CD4-positive, alpha-beta T cell treated with Interleukin-6 for 4 hours (primary cell): ENCODE measurements around the gene NR3C2.
"Not testable (repeated sequence)": the region's sequence is repeated elsewhere in the genome, so short reads cannot be mapped to it uniquely, and the experiment has no call there.

Experiments used
- DNase-seq: peaks from one replicate; pipeline ENCODE4 v3.0.0-alpha.2; 2020; ENCODE audit warnings: mixed read lengths

NR3C2 gene

DNA sequence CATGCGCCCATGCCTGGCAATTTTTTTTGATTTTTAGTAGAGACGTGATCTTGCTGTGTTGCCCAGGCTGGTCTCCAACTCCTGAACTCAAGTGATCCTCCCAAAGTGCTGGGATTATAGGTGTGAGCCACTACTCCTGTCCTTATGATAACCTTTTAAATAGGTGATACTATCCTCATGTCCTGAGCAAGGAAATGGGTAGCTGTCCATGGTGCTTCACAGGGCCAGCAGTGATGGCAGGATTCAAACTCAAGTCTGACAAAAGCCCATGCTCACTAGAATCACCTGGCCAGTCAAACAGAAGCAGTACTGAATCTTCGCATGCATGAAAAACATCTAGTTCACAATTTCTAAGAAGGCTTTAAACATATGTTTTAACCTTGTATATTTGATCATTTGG is 235.1 kb downstream of the NR3C2 start:
- no peak for DNase-seq

DNA sequence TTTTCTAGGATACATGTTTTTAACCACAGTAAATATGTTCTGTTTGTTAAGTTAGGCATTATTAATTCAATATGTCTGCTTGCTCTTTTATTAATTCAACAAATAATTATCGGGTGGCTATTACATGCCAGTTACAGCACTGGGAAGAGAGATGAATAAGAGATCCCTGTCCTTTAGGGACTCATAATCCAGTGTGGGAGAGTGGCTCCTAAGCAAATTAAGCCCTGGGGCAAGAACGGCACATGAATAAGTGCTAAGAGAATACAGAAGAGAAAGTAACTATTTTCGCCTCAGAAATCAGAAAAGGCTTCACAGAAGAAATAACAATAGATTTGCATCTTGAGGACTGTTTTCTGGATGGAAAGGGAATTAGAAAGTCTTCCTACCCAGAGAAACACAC is 236.7 kb downstream of the NR3C2 start:
- no peak for DNase-seq

DNA sequence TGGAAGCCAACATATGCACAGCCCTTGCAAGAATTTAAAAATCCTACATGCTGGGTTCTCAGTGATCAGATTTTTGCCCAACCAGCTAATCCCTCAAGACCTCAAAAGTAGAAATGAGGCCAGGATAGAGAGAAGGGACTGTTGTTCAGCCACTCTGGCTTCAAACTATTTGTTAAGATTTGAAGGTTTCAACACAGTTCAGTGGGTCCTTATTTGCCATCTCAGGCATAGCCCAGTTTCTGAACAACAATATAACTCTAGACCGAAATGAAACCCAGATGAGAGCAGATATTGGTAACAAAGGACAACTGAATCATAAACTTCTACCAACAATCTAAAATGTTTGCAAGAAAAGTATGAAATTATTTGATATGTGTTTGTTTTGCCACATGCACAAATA is 237.3 kb downstream of the NR3C2 start:
- no peak for DNase-seq

DNA sequence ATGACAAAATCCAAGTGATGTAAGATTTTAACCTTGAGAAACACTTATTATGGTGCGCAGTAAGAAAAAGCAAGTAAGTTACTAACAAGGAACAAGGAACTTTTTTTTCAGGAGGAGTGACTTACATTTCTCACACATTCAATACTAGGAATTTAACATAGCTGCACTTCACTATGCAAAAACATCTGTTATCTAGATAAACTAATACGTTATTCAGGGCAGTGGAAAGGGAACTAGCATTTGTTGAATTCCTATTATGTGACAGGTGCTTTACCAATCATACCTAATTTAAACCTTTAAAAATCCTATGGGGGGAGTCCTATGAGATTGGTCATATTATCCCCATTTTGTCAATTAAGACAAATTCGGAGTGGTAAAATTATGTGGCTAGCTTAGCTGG is 238.0 kb downstream of the NR3C2 start:
- no peak for DNase-seq

DNA sequence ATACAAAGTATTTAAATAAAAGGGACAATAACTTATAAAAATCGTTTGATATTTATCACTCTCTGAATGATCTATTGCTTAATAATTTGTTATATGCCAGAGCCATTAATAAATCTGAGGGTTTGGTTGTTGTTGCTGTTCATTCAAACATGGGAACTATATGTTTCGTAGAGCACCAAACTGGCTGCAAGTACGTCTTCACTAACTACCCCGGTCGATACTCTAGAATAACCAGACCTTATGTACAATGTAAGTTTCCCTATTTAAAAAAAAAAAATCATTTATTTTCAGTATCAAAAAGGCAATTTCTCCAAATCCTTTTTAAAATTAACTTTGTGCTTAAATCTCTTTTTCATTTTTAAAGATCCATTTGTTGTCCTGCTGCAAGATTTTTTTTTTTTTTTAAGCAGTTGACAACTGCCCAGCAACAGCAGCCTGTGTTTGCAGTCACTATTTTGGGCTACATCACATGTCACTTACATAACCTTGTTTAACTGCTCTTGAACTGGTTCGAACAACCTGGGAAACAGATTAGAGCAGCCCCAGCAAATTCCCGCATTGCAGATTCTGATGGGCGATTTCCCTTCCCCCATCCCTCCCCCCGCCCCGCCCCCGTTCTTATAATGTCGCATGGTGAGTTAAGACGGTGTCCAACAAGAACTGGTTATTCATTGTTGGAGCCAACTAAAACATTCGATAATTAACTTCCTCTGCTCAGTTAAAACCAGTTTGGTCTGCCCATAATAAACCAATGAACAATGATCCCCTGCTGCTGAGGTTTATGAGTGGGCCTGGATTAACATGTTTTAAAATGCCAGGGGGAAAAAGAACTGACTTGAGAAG is 238.9 kb downstream of the NR3C2 start:
- no peak for DNase-seq

DNA sequence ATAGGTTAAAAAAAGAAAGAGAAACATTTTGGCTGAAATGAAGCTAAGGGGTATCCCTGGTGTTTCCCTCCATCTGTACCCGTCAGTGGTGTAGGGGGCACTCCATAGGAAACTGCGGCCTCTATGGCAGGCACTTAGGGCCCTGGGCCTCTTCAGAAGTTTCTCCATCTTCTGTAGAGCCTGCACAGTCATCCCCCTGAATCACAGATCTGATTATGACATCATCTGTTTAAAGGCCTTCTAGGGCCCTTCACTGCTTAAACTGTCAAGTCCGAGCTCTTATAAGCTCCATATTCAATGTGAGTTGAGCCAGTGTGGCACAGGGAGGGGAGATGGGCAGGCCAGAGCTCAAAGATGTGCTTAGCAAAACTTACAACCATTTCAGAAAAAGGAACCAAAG is 241.3 kb downstream of the NR3C2 start:
- DNase-seq, result no peak

DNA sequence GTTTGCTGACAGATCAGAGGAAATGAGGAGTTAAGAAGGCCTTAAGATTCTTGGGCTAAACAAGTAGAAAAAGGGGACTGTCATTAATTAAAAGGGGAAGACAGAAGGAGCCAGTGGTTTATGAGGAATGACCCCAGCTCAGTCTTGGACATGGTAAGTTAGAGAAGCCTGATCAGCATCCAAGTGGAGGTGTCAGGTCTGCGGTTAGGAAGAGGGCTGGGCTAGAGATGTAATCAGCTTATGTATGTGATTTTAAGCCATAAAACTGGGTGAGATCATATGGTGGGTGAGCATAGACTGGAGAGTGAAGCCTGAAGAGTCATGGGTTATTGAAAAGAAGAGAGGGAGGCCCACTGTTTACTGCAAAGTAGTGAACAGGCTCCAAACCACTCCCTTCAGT is 246.1 kb downstream of the NR3C2 start:
- no peak for DNase-seq

DNA sequence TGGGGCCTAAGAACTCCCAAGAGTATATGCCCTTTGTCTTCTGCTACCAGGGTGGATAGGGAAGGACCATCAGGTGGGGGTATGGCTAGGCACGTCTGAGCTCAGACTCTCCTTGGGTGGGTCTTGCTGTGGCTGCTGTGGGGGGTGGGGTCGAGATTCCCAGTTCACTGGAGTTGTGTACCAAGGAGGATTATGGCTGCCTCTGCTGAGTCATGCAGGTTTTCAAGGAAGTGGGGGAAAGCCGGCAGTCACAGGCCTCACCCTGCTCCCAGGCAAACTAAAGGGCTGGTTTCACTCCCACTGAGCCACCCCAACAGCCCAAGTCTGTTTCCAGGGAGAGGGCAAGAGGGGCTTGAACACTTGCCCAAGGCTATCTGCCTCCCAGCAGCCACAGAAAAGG is 249.7 kb downstream of the NR3C2 start:
- no peak for DNase-seq

DNA sequence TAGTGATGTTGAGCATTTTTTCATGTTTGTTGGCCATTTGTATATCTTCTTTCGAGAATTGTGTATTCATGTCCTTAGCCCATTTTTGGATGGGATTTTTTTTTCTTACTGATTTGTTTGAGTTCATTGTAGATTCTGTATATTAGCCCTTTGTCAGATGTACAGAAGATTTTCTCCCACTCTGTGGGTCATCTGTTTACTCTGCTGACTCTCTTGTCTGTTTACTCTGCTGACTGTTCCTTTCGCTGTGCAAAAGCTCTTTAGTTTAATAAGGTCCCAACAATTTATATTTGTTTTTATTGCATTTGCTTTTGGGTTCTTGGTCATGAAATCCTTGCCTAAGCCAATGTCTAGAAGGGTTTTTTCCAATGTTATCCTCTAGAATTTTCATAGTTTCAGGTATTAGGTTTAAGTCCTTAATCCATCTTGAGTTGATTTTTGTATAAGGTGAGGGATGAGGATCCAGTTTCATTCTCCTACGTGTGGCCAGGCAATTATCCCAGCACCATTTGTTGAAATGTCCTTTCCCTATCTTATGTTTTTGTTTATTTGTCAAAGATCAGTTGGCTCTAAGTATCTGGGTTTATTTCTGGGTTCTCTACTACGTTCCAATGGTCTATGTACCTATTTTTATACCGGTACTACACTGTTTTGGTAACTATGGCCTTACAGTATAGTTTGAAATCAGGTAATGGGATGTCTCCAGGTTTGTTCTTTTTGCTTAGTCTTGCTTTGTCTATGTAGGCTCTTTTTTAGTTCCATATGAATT is 254.6 kb downstream of the NR3C2 start:
- not testable (repeated sequence) for DNase-seq

DNA sequence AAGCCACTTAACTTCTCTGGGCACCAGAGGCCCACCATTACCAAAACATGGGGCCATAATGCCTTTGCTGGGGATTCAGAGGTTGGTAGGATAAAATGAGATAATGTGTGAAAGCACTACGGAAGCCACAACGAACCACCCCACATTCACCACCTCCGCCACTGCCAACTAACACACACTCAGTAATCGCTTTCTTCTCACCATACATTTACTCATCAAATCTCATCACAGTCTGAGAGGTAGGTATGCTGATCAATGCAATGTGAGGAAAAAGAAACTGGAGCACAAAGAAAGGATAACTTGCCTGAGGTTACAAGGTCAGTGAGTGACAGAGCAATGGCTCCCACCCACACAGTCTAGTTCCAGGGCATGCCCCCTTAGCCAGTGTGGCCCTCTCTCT is 257.3 kb downstream of the NR3C2 start:
- DNase-seq, result no peak

DNA sequence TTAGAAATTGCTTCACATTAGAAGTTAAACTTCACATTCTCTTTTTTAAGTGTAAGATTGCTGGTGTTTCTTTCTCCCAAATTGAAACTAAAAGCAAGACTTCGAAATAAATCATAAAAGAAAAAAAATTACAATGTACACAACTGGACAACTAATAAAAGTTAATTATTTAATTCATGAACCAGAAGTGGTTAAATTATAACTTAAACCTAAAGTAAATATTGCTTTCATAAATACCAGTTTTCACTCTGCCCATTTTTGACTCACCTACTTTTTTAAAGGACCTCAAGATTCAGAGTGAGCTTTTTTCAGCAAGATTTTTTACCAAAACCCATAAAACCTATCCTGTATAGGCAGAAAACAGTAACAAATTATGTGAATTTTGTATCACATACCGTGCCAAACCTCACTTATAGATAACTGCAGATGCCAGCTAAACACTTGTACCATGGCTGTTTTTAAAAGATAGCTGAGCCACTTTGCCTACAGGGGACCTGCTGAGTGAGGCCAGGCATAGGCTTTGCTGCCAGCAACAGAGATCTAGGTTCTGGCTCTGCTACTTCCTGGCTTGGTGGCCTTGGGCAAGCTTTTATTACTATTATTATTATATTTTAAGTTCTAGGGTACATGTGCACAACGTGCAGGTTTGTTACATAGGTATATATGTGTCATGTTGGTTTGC is 259.8 kb downstream of the NR3C2 start:
- no peak for DNase-seq

DNA sequence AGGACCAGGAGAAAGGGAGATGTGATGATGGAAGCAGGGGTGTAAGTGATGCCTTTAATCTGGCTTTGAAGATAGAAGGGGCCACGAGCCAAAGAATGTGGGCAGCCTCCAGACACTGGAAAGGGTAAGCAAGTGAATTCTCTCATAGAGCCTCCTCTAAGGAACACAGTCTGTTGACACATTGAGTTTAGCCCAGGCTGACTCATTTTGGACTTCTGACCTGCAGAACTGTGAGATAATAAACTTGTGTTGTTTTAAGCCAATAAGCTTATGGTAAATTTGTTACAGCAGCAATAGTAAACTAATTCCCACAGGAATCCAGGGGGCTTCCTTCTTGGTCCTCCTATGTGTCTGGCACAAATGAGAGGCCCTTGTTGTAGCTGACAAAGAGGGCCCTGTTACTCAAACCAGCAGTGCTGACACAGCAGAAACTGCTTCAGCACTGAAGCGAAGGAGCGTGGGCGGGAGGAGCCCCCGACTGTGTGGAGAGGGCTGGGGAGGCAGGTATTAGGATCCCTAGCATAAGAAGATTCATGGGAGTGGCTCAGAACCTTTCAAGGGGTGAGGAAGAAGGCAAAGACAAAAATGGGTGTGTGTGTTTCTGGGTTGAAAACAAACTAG is 268.7 kb downstream of the NR3C2 start:
- DNase-seq, result no peak

DNA sequence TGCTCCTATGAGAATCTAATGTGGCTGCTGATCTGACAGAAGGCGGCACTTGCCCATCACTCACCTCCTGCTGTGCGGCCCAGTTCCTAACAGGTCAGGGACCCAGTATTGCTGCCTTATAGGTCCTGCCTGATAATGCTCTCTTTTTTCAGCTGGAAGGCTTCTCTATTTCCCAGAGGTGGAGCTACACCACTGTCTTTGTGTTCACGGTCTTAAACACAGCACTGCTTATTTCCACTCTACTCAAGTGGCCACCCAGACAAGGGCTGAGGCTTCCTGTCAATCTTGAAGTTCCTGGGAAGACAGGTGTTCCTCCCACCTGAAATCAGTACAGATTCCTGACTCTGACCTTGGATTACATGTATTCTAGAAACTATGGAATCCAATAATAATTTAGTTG is 270.6 kb downstream of the NR3C2 start:
- no peak for DNase-seq

DNA sequence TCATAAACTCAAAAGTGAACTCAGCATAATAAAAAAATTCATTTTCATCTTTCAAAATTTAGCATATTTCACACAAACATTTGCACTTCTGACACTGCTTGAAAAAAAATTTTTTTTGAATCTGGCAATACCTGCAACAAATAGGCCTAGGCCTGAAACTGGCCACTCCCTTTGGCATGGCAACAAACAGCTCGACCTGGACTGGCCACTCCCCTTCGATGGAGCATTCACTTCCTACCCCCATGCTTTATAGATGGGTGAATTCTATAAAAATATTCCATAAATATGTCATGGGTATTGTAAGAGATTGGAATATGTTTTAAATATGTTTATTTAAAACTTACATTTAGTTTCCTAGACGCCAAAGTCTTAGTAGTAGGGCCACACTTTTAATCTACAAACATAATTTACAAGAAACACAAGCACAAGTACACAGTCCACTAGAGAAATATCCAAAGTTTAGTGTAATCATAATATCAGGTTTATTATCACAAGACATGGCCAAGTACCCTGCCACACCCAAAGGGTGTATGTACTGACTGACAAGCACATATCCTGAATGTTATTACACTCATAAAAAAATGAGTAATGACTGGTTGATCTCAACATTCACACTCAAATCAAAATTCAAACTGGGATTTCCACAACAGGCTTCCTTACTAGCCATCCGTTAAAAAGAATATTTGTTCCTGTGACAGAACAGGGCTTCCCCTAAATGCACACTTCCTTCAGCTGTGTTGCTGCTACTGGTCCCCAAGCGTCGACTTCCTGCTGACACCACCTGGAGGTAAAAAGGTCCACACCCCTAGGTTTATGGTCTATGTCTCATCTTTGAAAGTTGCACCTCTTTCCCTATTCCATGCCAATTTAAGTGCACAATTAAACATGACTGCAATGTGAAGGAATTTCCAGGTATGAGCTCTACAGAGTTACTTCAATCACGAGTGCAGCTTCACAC is 271.5 kb downstream of the NR3C2 start:
- peak; percentile 3 for DNase-seq

DNA sequence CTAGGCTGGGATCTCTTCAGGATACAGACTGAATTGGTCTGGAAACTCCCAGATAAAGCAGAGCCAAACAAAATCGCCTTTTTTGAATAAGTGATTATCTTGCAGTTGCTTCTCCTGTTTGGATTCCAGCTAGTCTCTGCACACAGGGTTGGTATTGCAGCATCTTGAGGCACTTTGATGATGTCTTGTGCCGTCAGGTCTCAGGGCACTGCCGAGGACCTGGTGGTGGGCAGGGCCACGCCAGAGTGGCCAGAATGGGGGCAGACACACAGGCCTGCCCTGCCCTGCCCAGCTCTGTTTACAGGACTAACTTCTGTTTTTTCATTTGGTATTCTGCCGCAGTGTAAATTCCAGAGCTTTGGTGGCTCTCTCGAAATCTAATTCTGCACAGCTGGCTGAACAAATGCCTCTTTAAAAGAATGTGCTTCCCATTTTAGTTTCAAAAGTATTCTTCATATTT is 276.1 kb downstream of the NR3C2 start:
- no peak for DNase-seq

DNA sequence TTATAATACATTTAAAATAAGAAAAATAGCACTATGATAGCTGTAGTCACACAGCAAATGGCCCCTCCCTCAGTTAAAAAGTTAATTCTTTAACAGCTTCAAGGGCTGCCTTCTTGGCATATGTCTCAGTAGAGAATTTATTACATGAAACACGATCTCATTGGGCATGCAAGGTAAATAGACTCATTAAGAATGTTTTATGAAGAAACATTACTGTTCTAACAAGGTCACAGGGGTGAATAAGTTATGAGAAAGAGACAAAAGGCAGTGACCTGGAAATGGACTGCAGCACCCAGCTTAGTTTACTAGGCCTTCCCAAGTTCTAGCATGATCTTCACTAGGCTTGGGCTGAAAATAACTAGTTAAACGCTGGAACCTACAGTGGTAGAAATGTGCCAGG is 277.7 kb downstream of the NR3C2 start:
- no peak for DNase-seq

DNA sequence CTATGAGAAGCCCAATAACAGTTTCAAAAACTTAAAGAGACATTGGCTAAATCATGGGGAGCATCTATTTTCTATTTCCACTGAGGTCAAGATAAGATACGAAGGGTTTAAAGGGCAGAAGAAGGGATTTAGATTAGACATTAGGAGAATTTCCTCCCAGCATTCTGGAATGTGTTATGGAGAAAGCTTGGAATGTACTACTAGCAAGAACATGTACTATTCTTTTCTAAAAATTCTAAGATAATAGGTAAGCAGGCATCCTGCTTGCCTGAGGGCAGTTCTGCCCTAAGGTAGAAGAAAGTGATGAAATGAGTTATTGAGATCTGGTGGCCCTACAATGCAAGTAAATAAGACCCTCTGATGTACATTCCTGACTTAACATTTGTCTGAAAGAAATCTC is 279.2 kb downstream of the NR3C2 start:
- DNase-seq, result no peak

DNA sequence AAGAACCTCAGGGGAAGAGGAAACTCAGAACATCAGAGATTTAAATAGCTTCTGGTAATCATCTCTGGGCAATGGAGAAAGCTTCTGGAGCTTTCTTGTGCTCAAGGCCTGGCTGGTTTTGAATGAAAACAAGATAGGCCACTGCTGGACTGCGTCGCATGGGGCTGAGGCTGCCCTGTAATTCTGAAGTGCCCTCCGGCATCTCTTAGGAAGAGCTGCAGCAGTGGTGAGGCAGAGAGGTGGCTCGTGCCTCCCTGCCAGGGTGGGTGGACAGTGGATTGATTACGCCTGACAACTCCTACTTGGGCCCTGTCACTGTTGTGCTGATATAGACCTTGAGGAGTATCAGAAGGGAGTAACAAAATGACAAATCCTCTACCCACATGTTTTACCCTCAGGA is 279.7 kb downstream of the NR3C2 start:
- no peak for DNase-seq

DNA sequence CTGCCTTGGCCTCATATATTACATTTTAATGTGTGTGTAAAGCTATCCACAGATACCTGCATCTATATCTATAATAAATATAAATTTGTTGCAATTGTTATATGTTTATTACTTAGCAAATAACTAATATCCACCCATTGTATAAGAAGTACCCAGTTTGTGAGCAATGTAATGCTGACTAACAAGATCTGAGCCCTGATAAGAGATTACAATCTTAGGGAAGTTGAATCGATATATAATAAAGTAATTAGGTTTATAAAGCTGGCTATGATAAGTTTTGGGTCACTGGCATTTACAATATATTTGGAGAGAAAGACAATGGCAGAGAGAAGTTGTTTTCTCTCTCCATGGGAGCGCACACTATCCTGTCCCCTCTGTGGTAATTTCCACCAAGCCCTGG is 280.6 kb downstream of the NR3C2 start:
- DNase-seq, result no peak

DNA sequence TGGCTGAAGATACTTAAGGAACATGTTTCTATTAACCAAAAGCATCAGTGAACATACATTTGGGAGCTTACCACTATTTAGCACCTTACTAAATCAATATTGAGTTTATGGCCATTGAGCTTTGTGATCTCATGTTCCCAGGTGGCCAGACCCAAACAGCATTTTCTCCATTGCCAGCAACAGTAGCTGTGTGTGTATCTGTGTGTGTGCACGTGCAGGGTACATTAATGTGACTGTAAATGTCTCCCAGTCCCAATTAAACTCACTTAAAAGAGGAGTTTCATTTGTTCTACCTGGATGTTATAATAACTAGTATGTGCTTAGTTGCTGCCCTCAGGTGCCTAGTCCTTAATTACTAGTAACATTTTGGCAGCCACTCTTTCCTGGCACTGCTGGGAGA is 282.4 kb downstream of the NR3C2 start:
- no peak for DNase-seq

DNA sequence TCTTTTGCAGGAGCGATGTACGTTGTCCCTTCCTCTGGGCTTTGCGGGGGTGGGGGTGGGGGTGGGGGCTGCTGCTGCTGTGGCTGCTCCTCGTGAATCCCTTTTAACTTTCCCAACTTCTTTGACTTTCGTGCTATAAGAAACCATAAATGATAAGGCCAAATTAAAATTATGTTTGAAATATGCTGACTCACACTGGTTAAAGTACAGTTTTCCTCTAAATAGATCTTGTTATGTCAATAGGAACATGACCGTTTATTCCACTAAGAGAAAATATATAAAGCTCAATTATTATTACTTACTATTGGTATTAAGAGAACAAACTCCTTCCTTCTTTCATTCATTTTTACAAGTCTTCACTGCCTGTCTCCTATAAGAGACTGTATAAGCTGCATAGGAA is 287.4 kb downstream of the NR3C2 start:
- DNase-seq, result no peak
